GM12874 (cell line): ENCODE results near the gene CTNNA3.

Experiments
- TF ChIP-seq, protein P1 (sequence below): IDR thresholded peaks from 2 replicates; pipeline ENCODE4 v1.5.1; 2011; ENCODE audit warnings: low read depth, mild to moderate bottlenecking, control low read depth, low read length, moderate library complexity; ENCODE audit not compliant: insufficient read depth

The CTNNA3 gene

DNA sequence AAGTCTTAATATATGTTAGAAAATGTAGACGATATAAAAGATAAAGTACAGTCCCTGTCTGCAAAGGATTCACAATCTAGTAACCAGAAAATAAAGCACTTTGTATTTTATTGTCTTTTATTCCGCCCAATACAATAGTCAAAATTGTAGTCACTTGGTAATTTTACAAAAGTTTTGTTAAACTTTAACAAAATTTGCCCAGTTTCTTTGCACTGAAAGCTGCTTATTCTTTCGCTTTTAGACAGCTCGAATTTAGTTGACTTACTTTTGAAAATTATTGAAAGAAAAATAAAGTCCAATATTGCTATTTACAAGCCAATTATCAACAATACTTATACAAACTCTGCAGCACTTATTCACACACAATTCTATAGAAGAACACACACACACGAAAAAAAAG lies 1305.1 kb downstream of the CTNNA3 start:
- TF ChIP-seq, protein P1, sequence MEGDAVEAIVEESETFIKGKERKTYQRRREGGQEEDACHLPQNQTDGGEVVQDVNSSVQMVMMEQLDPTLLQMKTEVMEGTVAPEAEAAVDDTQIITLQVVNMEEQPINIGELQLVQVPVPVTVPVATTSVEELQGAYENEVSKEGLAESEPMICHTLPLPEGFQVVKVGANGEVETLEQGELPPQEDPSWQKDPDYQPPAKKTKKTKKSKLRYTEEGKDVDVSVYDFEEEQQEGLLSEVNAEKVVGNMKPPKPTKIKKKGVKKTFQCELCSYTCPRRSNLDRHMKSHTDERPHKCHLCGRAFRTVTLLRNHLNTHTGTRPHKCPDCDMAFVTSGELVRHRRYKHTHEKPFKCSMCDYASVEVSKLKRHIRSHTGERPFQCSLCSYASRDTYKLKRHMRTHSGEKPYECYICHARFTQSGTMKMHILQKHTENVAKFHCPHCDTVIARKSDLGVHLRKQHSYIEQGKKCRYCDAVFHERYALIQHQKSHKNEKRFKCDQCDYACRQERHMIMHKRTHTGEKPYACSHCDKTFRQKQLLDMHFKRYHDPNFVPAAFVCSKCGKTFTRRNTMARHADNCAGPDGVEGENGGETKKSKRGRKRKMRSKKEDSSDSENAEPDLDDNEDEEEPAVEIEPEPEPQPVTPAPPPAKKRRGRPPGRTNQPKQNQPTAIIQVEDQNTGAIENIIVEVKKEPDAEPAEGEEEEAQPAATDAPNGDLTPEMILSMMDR = no peak

GRCh38 chr10:66381045-66381444 lies 1315.0 kb downstream of the CTNNA3 start:
- TF ChIP-seq, protein P1 = no peak

GRCh38 chr10:66378117-66378876 lies 1317.7 kb downstream of the CTNNA3 start:
- TF ChIP-seq, protein P1 = no peak

GRCh38 chr10:66368146-66368545 lies 1327.8 kb downstream of the CTNNA3 start:
- TF ChIP-seq, protein P1 = no peak

GRCh38 chr10:66366163-66366562 lies 1329.8 kb downstream of the CTNNA3 start:
- TF ChIP-seq, protein P1 = no peak

DNA sequence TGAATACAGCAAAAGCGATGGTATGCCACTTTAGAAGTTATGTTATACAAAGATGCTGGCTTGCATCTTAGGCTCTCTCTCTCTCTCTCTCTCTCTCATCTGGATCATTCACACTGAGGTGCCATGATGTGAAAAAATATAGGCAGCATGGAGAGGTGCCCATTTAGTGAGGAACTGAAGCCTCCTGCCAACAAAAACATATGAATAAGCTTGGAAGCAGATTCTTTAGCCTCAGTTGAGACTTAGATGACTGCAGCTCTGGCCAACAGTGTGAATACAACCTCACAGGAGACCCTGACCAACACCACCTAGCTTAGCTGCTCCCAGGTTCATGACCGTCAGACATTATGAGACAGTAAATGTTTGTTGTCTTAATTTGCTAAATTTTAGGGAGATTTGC lies 1330.3 kb downstream of the CTNNA3 start:
- TF ChIP-seq, protein P1 = no peak

GRCh38 chr10:66362522-66362921 lies 1333.5 kb downstream of the CTNNA3 start:
- TF ChIP-seq, protein P1 = no peak

DNA sequence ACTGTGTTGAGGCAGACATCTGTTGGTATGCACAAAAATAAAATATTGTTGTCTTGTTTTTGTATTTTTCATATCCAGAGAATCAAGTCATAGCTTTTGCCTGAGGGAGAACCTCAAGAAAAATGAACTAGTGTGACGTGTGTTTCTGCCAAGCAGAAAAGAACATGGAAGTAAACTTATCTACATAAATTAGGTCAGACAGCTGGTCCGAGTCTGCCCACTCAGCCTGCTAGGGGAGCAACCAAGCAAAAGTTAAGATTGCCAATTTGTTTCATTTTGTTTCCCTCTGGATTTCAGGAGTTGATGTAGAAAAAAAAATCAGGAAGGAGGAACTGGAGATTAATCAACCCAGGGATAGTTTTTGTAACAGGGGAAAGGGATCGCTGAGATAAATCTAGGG lies 1342.6 kb downstream of the CTNNA3 start:
- TF ChIP-seq, protein P1 = no peak
